Measurements from ENCODE around the gene BAD. TPM values are rescaled to one million over a fixed set of nuclear protein-coding genes. Genes with fewer than 3 reads are reported as not detected.
A peak's percentile ranks its signal among the peaks of the same experiment; 100 is the strongest.

The BAD gene
- polyA plus RNA-seq, 2 of the 4 experiments (the other 2 are of a cell fraction), result 33.7 to 68.4 TPM

GRCh38 chr11:64230985-64231365, 53.5 kb downstream of the BAD start:
- DNase-seq (ENCODE audit: low read depth in 1 of 2, low spot score in 1 of 2) (no peak), ATAC-seq (no peak), FAIRE-seq (no peak)
- Histone ChIP-seq H3K4me3 (peak overlapping the region; percentile 94), H3K27ac (peak overlapping the region; percentile 94 to 95), H3K4me2 (peak overlapping the region; percentile 98), H3K4me1 (peaks cover 46% of the 10 kb centered on the region), H3K9me3 (no peaks in the 10 kb centered on the region)
- ChIA-PET CTCF (interaction anchor here (1.5 to 2.8 kb wide), 2 partner anchors 19 to 74 kb away, joined by 4 to 14 read pairs; no protein-coding TSS in a partner anchor), POLR2A (no interaction called here)
- WGBS (ENCODE audit: missing lambda C conversion rate), result 24% methylated on average over 7 of the region's 8 CpGs
- no peak for TF ChIP-seq MAFK (IDR thresholded peaks at IDR 0.05; ENCODE audit: partially characterized antibody)
- TF ChIP-seq HOXB13 (CRISPR knock-in tag; IDR thresholded peaks at IDR 0.05; ENCODE audit: low read depth), result no peak
- TF ChIP-seq ZNF302 (CRISPR knock-in tag; IDR thresholded peaks at IDR 0.05), result no peak
- no peak for TF ChIP-seq USF2 (IDR thresholded peaks at IDR 0.05)
- no peak for TF ChIP-seq EHF (CRISPR knock-in tag; IDR thresholded peaks at IDR 0.05)
- TF ChIP-seq RFX5 (IDR thresholded peaks at IDR 0.05), result no peak
- TF ChIP-seq, protein P1, sequence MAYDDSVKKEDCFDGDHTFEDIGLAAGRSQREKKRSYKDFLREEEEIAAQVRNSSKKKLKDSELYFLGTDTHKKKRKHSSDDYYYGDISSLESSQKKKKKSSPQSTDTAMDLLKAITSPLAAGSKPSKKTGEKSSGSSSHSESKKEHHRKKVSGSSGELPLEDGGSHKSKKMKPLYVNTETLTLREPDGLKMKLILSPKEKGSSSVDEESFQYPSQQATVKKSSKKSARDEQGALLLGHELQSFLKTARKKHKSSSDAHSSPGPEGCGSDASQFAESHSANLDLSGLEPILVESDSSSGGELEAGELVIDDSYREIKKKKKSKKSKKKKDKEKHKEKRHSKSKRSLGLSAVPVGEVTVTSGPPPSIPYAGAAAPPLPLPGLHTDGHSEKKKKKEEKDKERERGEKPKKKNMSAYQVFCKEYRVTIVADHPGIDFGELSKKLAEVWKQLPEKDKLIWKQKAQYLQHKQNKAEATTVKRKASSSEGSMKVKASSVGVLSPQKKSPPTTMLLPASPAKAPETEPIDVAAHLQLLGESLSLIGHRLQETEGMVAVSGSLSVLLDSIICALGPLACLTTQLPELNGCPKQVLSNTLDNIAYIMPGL (CRISPR knock-in tag; IDR thresholded peaks at IDR 0.05; ENCODE audit: borderline replicate concordance), result no peak
- TF ChIP-seq CTCF (IDR thresholded peaks at IDR 0.05), result no peak
- TF ChIP-seq JUN (IDR thresholded peaks at IDR 0.05), result no peak
- no peak for TF ChIP-seq ESRRA (IDR thresholded peaks at IDR 0.05; ENCODE audit: borderline replicate concordance, low read length)
- no peak for TF ChIP-seq EHMT2 (IDR thresholded peaks at IDR 0.05; ENCODE audit: low read depth)
- no peak for TF ChIP-seq ZFP36 (IDR thresholded peaks at IDR 0.05; ENCODE audit: borderline replicate concordance, partially characterized antibody)
- no peak for TF ChIP-seq PBX3 (IDR thresholded peaks at IDR 0.05)
- no peak for TF ChIP-seq MYC (IDR thresholded peaks at IDR 0.05; ENCODE audit: borderline replicate concordance, low read length)
- TF ChIP-seq NR3C1 (IDR thresholded peaks at IDR 0.05), result no peak

- CTCF ChIA-PET, result interaction anchor here (1.5 to 19.9 kb wide), 2 partner anchors 27 to 74 kb away, joined by 4 to 254 read pairs; partner anchors contain the start of gene FERMT3
- 3% methylated on average over 46 of the region's 62 CpGs for WGBS (ENCODE audit: missing lambda C conversion rate)
- peaks cover 42% of the 10 kb centered on the region for H3K4me1 ChIP-seq
- H3K4me2 ChIP-seq, result peak within 1 kb of the TSS; percentile 98
- ATAC-seq (peak; percentile 35 to 64), FAIRE-seq (no peak), DNase-seq (ENCODE audit: low read depth in 1 of 2, low spot score in 1 of 2) (peak; percentile 77 to 91)
- H3K4me3 ChIP-seq, result peak within 1 kb of the TSS; percentile 94
- TF ChIP-seq KDM5A (IDR thresholded peaks at IDR 0.05), result no peak
- TF ChIP-seq MAX (IDR thresholded peaks at IDR 0.05), result peak; percentile 43
- TF ChIP-seq POLR2A (IDR thresholded peaks at IDR 0.05; ENCODE audit: low read length), result peak; percentile 36
- peak; percentile 42; the same call in 1 of the 2 replicates for TF ChIP-seq PHF8 (IDR thresholded peaks at IDR 0.05; ENCODE audit: borderline replicate concordance, low read depth)
- TF ChIP-seq JUN (IDR thresholded peaks at IDR 0.05), result peak in 1 of 2 experiments; percentile 52; a peak in 2 of 5 replicates
- TF ChIP-seq PBX3 (IDR thresholded peaks at IDR 0.05), result peak; percentile 29; the same call in 1 of the 2 replicates
- peak within 1 kb of the TSS; percentile 94 to 95 for H3K27ac ChIP-seq
- H3K9me3 ChIP-seq, result no peaks in the 10 kb centered on the region
- POLR2A ChIA-PET, result interaction anchor here (1.0 kb wide), 1 partner anchor 11 kb away, joined by 5 read pairs; the partner anchor contains the start of gene FKBP2
These were observed 54.1 kb downstream of the BAD start, which contains the start of gene DNAJC4 for GRCh38 chr11:64230171-64230984. DNAJC4 (plus strand) TSS chr11:64230548; CDS start chr11:64230855, 307 bp downstream.

Measured in A549 (cell line).